22Rv1 (cell line): Measurements from ENCODE around the gene CDC42BPG.

Source experiments
- ZFX ChIP-seq: fragments of 450-650 bp; IDR thresholded peaks from 2 replicates; pipeline ENCODE4 v1.6.1; 2017; ENCODE audit warnings: antibody characterized with exemption, borderline replicate concordance
- TF ChIP-seq, protein P1 (sequence below): fragments of 450-650 bp; IDR thresholded peaks from 2 replicates; pipeline ENCODE4 v1.5.1; 2017; ENCODE audit warnings: mild to moderate bottlenecking

DNA sequence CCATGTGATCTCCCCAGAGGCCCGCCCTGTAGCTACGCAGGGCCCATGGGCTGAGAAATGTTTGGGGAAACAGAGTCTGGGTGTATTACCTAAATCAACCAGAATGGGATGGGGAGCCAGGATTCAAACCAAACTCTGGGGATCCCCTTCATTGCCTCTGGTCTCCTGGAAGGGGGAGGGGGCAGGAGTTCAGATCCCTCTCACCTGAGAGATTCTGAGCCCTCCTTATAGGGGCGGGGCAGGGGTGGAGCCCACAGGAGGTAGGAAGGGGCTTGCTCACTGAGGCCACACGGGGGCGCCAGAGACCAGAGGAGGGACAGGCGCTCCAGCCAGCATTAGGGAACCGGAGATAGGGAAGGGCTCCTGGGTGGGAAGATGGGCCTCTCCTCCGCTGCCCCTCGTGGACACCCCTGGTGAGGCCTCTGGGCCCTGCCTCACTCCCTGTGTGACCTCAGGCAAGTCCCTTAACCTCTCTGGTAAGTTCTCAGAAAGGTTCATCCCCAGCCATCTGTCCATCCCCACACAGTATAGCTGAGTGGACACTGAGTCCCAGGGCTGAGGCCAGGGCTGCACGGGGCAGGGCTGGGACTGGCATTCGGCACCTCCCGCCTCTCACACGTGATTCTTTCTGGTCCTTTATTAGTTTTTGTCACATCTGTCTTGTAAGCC lies 2.7 kb upstream of the CDC42BPG start:
- TF ChIP-seq, protein P1, sequence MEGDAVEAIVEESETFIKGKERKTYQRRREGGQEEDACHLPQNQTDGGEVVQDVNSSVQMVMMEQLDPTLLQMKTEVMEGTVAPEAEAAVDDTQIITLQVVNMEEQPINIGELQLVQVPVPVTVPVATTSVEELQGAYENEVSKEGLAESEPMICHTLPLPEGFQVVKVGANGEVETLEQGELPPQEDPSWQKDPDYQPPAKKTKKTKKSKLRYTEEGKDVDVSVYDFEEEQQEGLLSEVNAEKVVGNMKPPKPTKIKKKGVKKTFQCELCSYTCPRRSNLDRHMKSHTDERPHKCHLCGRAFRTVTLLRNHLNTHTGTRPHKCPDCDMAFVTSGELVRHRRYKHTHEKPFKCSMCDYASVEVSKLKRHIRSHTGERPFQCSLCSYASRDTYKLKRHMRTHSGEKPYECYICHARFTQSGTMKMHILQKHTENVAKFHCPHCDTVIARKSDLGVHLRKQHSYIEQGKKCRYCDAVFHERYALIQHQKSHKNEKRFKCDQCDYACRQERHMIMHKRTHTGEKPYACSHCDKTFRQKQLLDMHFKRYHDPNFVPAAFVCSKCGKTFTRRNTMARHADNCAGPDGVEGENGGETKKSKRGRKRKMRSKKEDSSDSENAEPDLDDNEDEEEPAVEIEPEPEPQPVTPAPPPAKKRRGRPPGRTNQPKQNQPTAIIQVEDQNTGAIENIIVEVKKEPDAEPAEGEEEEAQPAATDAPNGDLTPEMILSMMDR = peak; percentile 96
- no peak for TF ChIP-seq ZFX
